Activated CD8-positive, alpha-beta T cell treated with anti-CD3 and anti-CD28 coated beads for 36 hours (primary cell): ENCODE results near the gene BTBD1. TPM values are rescaled to one million over a fixed set of nuclear protein-coding genes. Genes with fewer than 3 reads are reported as not detected.
A peak's percentile ranks its signal among the peaks of the same experiment; 100 is the strongest.
"Not testable (repeated sequence)": the region's sequence is repeated elsewhere in the genome, so short reads cannot be mapped to it uniquely, and the experiment has no call there.

ENCODE experiments used
- ATAC-seq: fragments of 200-7000 bp; cut with Tn5 transposase; one replicate; pipeline ENCODE4 v1.10.0; 2021; ENCODE audit warnings: mild to moderate bottlenecking, moderate library complexity
- CTCF ChIA-PET: fragments of 350-600 bp; sonication (Branson Sonifier 250); formaldehyde crosslinking; loops from one replicate; lab custom pipeline; 2021; ENCODE audit warnings: antibody characterized with exemption; lab: Charles Lee
- POLR2A ChIA-PET: fragments of 350-600 bp; sonication (Branson Sonifier 250); formaldehyde crosslinking; loops from one replicate; lab custom pipeline; 2021; ENCODE audit warnings: antibody characterized with exemption; lab: Charles Lee
- DNase-seq: peaks from one replicate; pipeline ENCODE4 v3.0.0-alpha.2; 2020
- H3K27ac Mint-ChIP-seq: one replicate; pipeline ENCODE4 v1.8.0; 2021; ENCODE audit warnings: mild to moderate bottlenecking, mixed read lengths
- H3K27me3 Mint-ChIP-seq: one replicate; pipeline ENCODE4 v1.8.0; 2021; ENCODE audit warnings: mixed read lengths
- H3K36me3 Mint-ChIP-seq: one replicate; pipeline ENCODE4 v1.8.0; 2021; ENCODE audit warnings: low read depth, mixed read lengths
- H3K4me1 Mint-ChIP-seq: one replicate; pipeline ENCODE4 v1.8.0; 2021; ENCODE audit warnings: low read depth, mixed read lengths
- H3K4me3 Mint-ChIP-seq: one replicate; pipeline ENCODE4 v1.8.0; 2021; ENCODE audit warnings: mild to moderate bottlenecking, moderate library complexity, mixed read lengths
- H3K9me3 Mint-ChIP-seq: one replicate; pipeline ENCODE4 v1.8.0; 2021; ENCODE audit warnings: mixed read lengths
- intact Hi-C: fragments of 100-400 bp; cut with micrococcal nuclease; formaldehyde crosslinking; loops from one replicate; pipeline ENCODE4 v1.10.0; 2022
- total RNA-seq, 2 experiments: library from RNA; stranded (reverse); gene quantifications; one replicate each; pipeline ENCODE4 v1.2.3, GENCODE V29; 2021
- TF ChIP-seq, protein P1 (sequence below): fragments of 200-600 bp; IDR thresholded peaks from one replicate; pipeline ENCODE4 v1.8.0; 2022; ENCODE audit warnings: antibody characterized with exemption, mild to moderate bottlenecking

Gene BTBD1
- total RNA-seq, 2 experiments from 2014 or later, result 63.3 to 63.8 TPM

DNA sequence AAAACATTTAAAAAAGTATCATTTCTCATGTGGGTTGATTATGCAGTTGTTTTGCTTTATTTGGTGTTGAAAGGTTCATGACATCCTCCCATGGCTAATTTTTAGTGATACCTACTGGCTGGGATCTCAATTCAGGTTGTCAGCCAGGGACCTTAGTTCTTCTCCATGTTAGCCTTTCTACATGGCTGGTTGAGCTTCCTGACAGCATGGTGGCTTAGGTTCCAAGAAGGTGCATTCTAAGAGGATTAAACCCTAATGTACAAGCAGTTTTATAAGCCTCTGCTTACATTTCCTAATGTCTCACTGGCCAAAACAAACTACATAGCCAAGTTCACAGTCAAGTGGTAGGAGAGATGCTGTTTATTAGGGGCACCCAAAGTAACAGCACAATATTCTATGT lies 31.0 kb upstream of the BTBD1 start:
- ChIA-PET POLR2A (no interaction called here), CTCF (no interaction called here)
- Mint-ChIP-seq H3K27me3 (peaks cover 23% of the 10 kb centered on the region), H3K36me3 (no peaks in the 10 kb centered on the region), H3K27ac (no peak overlapping the region), H3K4me1 (peaks cover 1% of the 10 kb centered on the region), H3K9me3 (peaks cover 9% of the 10 kb centered on the region), H3K4me3 (no peak overlapping the region)
- DNase-seq, result no peak
- TF ChIP-seq, protein P1, sequence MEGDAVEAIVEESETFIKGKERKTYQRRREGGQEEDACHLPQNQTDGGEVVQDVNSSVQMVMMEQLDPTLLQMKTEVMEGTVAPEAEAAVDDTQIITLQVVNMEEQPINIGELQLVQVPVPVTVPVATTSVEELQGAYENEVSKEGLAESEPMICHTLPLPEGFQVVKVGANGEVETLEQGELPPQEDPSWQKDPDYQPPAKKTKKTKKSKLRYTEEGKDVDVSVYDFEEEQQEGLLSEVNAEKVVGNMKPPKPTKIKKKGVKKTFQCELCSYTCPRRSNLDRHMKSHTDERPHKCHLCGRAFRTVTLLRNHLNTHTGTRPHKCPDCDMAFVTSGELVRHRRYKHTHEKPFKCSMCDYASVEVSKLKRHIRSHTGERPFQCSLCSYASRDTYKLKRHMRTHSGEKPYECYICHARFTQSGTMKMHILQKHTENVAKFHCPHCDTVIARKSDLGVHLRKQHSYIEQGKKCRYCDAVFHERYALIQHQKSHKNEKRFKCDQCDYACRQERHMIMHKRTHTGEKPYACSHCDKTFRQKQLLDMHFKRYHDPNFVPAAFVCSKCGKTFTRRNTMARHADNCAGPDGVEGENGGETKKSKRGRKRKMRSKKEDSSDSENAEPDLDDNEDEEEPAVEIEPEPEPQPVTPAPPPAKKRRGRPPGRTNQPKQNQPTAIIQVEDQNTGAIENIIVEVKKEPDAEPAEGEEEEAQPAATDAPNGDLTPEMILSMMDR, result no peak
- intact Hi-C loops, result no loop called here
- ATAC-seq, result no peak

DNA sequence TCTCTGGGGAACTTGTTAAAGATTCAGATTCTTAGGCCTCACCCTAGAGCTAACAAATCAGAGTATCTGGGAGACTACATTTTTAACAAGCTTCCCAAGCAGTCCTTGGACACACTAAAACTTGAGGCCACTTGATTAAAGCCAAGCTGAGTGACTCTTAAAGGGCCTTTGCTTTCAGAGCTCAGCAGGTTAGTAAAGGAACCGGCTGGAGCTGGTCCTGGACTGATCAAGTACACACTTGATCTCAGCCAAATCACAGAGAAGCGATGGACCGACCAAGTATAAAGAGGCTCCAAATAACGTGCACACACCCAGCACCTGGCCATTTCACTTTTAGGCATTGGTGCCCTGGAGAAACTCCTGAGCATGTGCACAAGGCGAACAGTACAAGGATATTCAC lies 27.5 kb upstream of the BTBD1 start:
- Mint-ChIP-seq H3K4me3 (no peak overlapping the region), H3K27ac (no peak overlapping the region), H3K27me3 (peaks cover 9% of the 10 kb centered on the region), H3K36me3 (no peaks in the 10 kb centered on the region), H3K9me3 (peaks cover 9% of the 10 kb centered on the region), H3K4me1 (peaks cover 9% of the 10 kb centered on the region)
- CTCF ChIA-PET, result interaction anchor here (1.6 kb wide), 1 partner anchor 84 kb away, joined by 3 read pairs; no protein-coding TSS in a partner anchor
- TF ChIP-seq, protein P1, result no peak
- intact Hi-C loops, result no loop called here
- ATAC-seq (no peak), DNase-seq (no peak)
- POLR2A ChIA-PET, result no interaction called here

DNA sequence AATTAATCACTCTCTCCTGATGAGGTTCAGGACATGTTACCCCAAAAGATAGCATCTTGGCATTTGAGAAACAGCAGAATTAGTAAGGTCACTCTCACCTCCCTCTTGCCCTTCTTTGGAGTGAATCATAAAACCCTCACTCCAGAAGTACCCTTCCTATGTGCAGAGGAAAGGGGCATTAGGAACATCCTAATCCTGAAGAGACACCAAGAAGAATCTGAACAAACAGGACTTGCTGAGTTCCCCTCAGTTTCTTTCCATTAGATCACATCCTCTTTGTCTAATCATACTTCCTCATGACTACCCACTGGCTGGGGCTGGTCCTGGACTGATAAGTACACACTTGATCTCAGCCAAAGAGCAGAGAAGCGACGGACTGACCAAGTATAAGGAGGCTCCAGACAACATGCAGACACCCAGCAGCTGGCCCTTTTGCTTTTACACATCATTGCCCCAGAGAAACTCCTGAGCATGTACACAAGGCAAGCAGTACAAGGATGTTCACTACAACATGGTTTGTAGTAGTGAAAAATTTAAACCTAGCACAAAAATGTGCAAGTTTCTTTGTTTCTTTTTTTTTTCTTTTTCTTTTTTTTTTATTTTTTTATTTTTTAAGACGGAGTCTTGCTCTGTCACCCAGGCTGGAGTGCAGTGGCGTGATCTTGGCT lies 25.4 kb upstream of the BTBD1 start:
- intact Hi-C loops, result no loop called here
- Mint-ChIP-seq H3K4me3 (no peak overlapping the region), H3K4me1 (peaks cover 9% of the 10 kb centered on the region), H3K36me3 (no peaks in the 10 kb centered on the region), H3K9me3 (no peaks in the 10 kb centered on the region), H3K27me3 (peaks cover 11% of the 10 kb centered on the region), H3K27ac (peak overlapping the region; percentile 83)
- DNase-seq (peak; percentile 48), ATAC-seq (peak; percentile 93)
- TF ChIP-seq, protein P1, result no peak
- ChIA-PET CTCF (no interaction called here), POLR2A (interaction anchor here (0.6 kb wide), 1 partner anchor 81 kb away, joined by 3 read pairs; no protein-coding TSS in a partner anchor)

DNA sequence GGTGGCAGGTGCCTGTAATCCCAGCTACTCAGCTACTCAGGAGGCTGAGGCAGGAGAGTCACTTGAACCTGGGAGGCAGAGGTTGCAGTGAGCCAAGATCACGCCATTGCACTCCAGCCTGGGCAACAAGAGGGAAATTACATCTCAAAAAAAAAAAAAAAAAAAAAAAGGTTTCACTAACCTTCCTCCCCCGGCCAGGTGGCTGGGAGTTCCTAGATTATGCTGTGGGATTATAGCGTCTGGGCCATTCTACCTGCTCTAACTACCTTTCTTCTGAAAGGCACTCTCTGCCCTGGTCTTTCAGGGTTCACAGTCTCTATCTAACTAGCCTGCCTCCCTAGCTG lies 24.9 kb upstream of the BTBD1 start:
- H3K9me3 Mint-ChIP-seq, H3K36me3 Mint-ChIP-seq, DNase-seq, intact Hi-C loops, H3K4me1 Mint-ChIP-seq, H3K4me3 Mint-ChIP-seq, CTCF ChIA-PET, H3K27me3 Mint-ChIP-seq: not testable (repeated sequence)
- POLR2A ChIA-PET, result interaction anchor here (0.6 kb wide), 1 partner anchor 81 kb away, joined by 3 read pairs; no protein-coding TSS in a partner anchor
- peak overlapping the region; percentile 83 for H3K27ac Mint-ChIP-seq
- peak; percentile 55 for ATAC-seq

DNA sequence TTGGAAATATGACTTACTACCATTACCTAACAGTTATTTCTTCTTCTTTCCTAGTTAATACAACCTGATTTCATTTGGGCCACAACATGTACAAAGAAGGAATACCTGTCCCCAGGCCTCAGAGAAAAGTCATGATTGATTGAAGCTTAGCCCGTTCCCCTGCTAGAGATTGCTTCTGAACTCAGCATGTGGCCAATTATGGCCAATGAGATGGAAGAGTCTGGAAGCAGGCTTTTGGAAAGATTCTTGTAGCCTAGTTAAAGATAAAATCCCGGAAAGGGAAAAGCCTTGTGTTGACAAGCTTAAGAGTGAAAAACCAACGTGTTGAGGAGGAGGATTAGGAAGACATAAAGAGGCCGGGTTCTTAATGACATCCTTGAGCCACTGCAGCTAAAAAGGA lies 23.4 kb upstream of the BTBD1 start:
- DNase-seq, result no peak
- Mint-ChIP-seq H3K27me3 (peaks cover 3% of the 10 kb centered on the region), H3K4me3 (no peak overlapping the region), H3K36me3 (no peaks in the 10 kb centered on the region), H3K9me3 (no peaks in the 10 kb centered on the region), H3K27ac (no peak overlapping the region), H3K4me1 (peaks cover 9% of the 10 kb centered on the region)
- ATAC-seq, result no peak
- TF ChIP-seq, protein P1, result no peak
- intact Hi-C loops, result no loop called here
- CTCF ChIA-PET, result no interaction called here
- POLR2A ChIA-PET, result no interaction called here
